GM10266 (cell line): ENCODE measurements around the gene SYT9.

Experiments
- DNase-seq: peaks from one replicate; pipeline ENCODE4 v3.0.0; 2012; ENCODE audit errors: extremely low spot score
- TF ChIP-seq, protein P1 (sequence below): IDR thresholded peaks from 2 replicates; pipeline ENCODE4 v1.5.1; 2012; ENCODE audit warnings: mild to moderate bottlenecking, low read depth; ENCODE audit not compliant: control insufficient read depth, insufficient read depth; ENCODE audit errors: missing control alignments

SYT9 gene

GRCh38 chr11:7251836-7252682 is at the start of gene SYT9:
Gene SYT9, plus strand, starts transcription at chr11:7251904. Its CDS starts 283 bp downstream, at chr11:7252187.
- TF ChIP-seq, protein P1, sequence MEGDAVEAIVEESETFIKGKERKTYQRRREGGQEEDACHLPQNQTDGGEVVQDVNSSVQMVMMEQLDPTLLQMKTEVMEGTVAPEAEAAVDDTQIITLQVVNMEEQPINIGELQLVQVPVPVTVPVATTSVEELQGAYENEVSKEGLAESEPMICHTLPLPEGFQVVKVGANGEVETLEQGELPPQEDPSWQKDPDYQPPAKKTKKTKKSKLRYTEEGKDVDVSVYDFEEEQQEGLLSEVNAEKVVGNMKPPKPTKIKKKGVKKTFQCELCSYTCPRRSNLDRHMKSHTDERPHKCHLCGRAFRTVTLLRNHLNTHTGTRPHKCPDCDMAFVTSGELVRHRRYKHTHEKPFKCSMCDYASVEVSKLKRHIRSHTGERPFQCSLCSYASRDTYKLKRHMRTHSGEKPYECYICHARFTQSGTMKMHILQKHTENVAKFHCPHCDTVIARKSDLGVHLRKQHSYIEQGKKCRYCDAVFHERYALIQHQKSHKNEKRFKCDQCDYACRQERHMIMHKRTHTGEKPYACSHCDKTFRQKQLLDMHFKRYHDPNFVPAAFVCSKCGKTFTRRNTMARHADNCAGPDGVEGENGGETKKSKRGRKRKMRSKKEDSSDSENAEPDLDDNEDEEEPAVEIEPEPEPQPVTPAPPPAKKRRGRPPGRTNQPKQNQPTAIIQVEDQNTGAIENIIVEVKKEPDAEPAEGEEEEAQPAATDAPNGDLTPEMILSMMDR = no peak
- DNase-seq = peak; percentile 55

GRCh38 chr11:7202412-7202811 is 49.3 kb upstream of the SYT9 start:
- TF ChIP-seq, protein P1 = no peak
- no peak for DNase-seq

GRCh38 chr11:7204778-7205177 is 46.9 kb upstream of the SYT9 start:
- TF ChIP-seq, protein P1 = no peak

DNA sequence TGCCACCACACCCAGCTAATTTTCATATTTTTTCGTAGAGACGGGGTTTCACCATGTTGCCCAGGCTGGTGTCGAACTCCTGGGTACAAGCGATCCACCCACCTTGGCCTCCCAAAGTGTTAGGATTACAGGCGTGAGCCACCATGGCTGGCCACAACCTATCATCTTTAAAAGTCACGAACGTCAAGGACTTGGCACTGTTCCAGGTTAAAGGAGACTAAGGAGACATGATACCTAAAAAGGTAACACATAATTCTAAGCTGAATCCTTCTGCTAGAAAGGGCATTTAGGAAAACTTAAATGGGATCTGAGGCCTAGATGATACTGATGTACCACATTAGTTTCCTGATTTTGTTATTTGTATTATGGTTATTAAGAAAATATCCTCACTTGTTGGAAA is 43.3 kb upstream of the SYT9 start:
- no peak for DNase-seq
- TF ChIP-seq, protein P1 = no peak

More at GRCh38 chr11:7204778-7205177, 46.9 kb upstream of the SYT9 start:
- no peak for DNase-seq

- no peak for DNase-seq
- TF ChIP-seq, protein P1 = no peak
Observed at GRCh38 chr11:7219491-7219890, 32.2 kb upstream of the SYT9 start.

DNA sequence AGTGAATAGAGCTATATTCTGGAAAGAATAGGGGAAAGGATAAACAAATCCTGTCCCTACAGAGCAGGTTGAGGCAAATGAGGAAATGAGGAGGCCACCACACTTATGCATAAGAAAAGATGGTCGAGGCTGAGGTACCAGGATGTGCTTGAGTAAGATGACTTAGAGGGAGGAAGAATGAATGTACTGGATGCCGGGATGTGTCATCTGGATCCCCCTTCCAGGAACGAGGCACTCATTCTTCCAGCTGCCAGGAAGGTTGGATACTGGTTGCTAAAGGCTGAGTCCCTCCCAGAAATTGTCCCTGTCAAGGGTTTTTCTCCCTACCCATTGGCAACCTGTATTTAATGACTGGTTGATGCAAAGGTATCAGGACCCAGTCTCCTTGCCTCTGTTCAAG is 31.1 kb upstream of the SYT9 start:
- TF ChIP-seq, protein P1 = no peak

GRCh38 chr11:7222619-7223018 is 29.1 kb upstream of the SYT9 start:
- TF ChIP-seq, protein P1 = no peak
- no peak for DNase-seq

More for the DNA sequence above, 31.1 kb upstream of the SYT9 start:
- DNase-seq = no peak
